ENCODE measurements around the gene VWA8. TPM values are rescaled to one million over a fixed set of nuclear protein-coding genes. Genes with fewer than 3 reads are reported as not detected.
A peak's percentile ranks its signal among the peaks of the same experiment; 100 is the strongest.

Gene VWA8
- polyA plus RNA-seq, 1 experiment: 12.4 TPM

DNA sequence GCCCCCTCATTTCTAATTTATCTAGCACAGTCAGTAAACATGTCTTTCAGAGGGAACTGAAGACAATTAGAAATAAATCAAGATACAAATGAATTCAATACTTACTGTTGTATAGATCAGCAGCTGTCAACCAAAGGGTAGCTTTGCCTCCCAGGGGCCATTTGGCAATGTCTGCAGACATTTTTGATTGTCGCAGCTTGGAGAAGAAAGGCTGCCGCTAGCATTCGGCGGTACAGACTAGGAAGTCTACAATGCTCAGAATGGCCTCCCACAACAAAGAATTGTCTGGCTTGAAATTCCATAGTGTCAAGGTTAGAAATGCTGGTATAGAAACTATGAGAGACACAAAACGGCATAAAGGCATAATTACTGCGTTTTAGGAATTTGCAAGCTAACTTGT, 412.0 kb downstream of the VWA8 start:
- no peak overlapping the region for H3K4me3 ChIP-seq (ENCODE audit: low read depth, low read length)
- H3K27ac ChIP-seq (ENCODE audit: low read depth, low read length): no peak overlapping the region
- no peak for DNase-seq (ENCODE audit: low read depth, low spot score)
- POLR2A ChIA-PET: no interaction called here
- H3K9me3 ChIP-seq (ENCODE audit: control insufficient read depth, insufficient read depth, low read length): peaks cover 2% of the 10 kb centered on the region; the same call in 1 of the 2 replicates
- CTCF ChIA-PET: no interaction called here
- TF ChIP-seq, protein P1, sequence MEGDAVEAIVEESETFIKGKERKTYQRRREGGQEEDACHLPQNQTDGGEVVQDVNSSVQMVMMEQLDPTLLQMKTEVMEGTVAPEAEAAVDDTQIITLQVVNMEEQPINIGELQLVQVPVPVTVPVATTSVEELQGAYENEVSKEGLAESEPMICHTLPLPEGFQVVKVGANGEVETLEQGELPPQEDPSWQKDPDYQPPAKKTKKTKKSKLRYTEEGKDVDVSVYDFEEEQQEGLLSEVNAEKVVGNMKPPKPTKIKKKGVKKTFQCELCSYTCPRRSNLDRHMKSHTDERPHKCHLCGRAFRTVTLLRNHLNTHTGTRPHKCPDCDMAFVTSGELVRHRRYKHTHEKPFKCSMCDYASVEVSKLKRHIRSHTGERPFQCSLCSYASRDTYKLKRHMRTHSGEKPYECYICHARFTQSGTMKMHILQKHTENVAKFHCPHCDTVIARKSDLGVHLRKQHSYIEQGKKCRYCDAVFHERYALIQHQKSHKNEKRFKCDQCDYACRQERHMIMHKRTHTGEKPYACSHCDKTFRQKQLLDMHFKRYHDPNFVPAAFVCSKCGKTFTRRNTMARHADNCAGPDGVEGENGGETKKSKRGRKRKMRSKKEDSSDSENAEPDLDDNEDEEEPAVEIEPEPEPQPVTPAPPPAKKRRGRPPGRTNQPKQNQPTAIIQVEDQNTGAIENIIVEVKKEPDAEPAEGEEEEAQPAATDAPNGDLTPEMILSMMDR (IDR thresholded peaks at IDR 0.05; ENCODE audit: low read depth, low read length): no peak
- peaks cover 2% of the 10 kb centered on the region for H3K27me3 ChIP-seq (ENCODE audit: control insufficient read depth, insufficient read depth, low read length)

DNA sequence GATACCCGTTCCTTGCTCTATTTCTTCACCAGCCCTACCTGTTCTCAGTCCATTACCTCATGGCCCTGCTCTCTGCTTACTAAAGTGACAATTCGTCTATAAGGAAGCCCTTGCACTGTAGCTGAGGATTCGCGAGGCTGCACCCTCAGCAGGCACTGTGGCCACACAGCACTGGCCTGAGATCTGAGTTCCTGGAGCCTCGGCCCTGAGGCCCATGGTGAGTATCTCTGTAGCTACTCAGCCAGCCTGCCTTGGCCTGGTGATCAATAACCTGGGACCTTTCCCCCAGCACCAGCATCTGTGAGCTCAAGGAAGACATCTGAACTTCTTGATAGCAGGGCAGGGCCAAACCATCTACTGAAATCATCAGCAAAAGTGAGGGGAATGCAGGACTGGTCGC, 412.9 kb downstream of the VWA8 start:
- peaks cover 5% of the 10 kb centered on the region for H3K9me3 ChIP-seq (ENCODE audit: control insufficient read depth, insufficient read depth, low read length)
- ChIA-PET POLR2A (no interaction called here), CTCF (no interaction called here)
- H3K27me3 ChIP-seq (ENCODE audit: control insufficient read depth, insufficient read depth, low read length): peaks cover 2% of the 10 kb centered on the region
- H3K4me3 ChIP-seq (ENCODE audit: low read depth, low read length): no peak overlapping the region
- TF ChIP-seq, protein P1 (IDR thresholded peaks at IDR 0.05; ENCODE audit: low read depth, low read length): no peak
- DNase-seq (ENCODE audit: low read depth, low spot score): no peak
- H3K27ac ChIP-seq (ENCODE audit: low read depth, low read length): no peak overlapping the region

DNA sequence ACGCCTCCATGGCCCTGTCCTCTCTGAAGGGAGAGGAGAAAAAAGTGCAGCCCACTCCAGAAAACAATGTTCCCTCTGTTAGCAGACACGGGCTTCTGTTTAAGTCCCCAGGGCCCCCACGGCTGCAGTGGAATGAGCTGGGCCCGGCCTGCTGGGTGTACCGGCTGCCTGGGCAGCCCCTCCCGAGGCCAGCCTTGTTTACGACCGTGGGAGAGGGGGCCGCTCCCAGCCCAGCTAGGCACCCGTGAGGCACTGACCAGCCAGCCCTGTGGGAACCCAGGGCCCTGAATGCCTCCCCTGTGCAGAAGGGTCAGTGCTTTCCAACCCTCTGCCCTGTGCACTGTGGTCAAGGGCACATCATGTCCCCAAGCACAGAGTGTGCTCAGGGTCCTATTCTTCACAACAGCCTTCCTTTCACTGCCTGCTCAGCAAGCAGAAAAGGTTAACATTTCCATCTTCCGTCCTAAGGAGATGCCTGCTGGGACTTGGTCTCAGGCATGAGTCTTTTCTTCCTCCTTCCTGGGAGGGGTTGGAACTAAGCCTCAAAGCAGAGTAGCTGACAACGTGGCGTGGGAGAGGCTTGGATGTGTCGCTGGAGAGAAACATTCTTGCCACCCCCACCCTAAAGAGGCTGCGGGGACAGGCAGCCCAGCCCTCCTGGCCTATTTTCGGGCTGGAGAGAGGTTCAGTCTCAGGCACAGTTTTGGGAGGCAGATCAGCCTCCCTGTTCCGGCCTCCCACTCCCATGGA, 413.5 kb downstream of the VWA8 start:
- CTCF ChIA-PET: interaction anchor here (1.2 kb wide), 1 partner anchor 17 kb away, joined by 3 read pairs; no protein-coding TSS in a partner anchor
- TF ChIP-seq, protein P1 (IDR thresholded peaks at IDR 0.05; ENCODE audit: low read depth, low read length): no peak
- Histone ChIP-seq H3K27ac (ENCODE audit: low read depth, low read length) (no peak overlapping the region), H3K4me3 (ENCODE audit: low read depth, low read length) (no peak overlapping the region), H3K9me3 (ENCODE audit: control insufficient read depth, insufficient read depth, low read length) (peaks cover 6% of the 10 kb centered on the region), H3K27me3 (ENCODE audit: control insufficient read depth, insufficient read depth, low read length) (peaks cover 2% of the 10 kb centered on the region)
- no peak for DNase-seq (ENCODE audit: low read depth, low spot score)
- POLR2A ChIA-PET: no interaction called here

DNA sequence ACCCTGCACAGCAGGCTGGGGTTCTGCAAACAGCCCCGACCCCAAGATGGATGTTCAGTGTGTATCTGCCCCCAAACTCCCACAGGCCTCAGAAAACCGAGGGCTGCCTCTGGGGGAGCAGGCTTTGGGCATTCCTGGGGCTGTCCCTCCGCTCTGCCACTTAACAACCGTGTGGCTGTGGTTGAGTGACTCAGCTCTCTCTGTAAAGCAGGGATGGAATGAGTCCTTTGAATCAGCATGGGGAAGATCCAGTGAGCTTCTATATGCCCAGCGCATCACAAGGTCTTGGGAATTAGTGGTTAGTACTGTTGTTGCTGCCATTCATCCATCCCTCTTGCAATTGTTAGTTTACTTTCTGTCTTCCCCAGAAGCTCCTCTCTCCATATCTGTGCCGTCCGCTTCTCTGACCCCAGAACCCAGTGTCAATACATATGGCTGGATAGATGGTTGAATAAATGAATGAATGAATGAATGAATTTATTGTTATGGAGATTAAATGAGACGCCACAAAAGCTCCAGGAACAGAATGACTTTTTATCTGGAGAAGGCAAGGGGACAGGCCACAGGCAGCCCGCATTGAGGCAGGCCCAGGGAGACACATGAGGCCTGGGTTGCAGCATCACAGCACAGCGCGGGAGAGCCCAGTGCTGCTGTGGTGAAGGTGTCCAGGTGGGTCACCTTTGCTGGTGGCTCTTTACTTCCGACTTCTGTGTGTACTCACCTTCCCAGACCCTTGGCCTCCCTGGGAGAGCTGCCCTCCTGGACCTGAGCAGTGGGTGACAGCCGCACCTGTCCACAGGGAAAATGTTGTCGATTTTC, 414.3 kb downstream of the VWA8 start:
- TF ChIP-seq, protein P1 (IDR thresholded peaks at IDR 0.05; ENCODE audit: low read depth, low read length): no peak
- Histone ChIP-seq H3K27me3 (ENCODE audit: control insufficient read depth, insufficient read depth, low read length) (peaks cover 1% of the 10 kb centered on the region), H3K27ac (ENCODE audit: low read depth, low read length) (peak overlapping the region; percentile 57), H3K9me3 (ENCODE audit: control insufficient read depth, insufficient read depth, low read length) (peaks cover 9% of the 10 kb centered on the region), H3K4me3 (ENCODE audit: low read depth, low read length) (no peak overlapping the region)
- POLR2A ChIA-PET: no interaction called here
- CTCF ChIA-PET: interaction anchor here (0.6 to 1.2 kb wide), 2 partner anchors 18 to 56 kb away, joined by 3 read pairs; no protein-coding TSS in a partner anchor
- DNase-seq (ENCODE audit: low read depth, low spot score): peak; percentile 32

DNA sequence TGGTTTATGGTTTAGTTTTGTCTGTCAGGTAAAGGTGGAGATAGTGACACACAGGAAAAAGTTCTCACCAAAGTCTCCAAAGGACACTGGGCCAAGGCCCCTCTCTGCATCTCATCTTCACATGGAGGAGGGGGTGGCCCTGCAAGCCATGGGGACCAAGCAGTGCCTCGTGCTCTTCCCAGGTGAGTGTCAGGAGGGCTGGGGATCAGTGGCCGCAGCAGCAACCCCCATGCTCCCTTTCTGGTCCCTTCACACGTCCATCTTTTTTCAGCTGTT, 415.5 kb downstream of the VWA8 start:
- no peaks in the 10 kb centered on the region for H3K27me3 ChIP-seq (ENCODE audit: control insufficient read depth, insufficient read depth, low read length)
- POLR2A ChIA-PET: no interaction called here
- no peak overlapping the region for H3K4me3 ChIP-seq (ENCODE audit: low read depth, low read length)
- DNase-seq (ENCODE audit: low read depth, low spot score): no peak
- no peak overlapping the region for H3K27ac ChIP-seq (ENCODE audit: low read depth, low read length)
- TF ChIP-seq, protein P1 (IDR thresholded peaks at IDR 0.05; ENCODE audit: low read depth, low read length): no peak
- H3K9me3 ChIP-seq (ENCODE audit: control insufficient read depth, insufficient read depth, low read length): peaks cover 9% of the 10 kb centered on the region
- CTCF ChIA-PET: no interaction called here
